ENCODE measurements around the gene ASAP2.

Gene ASAP2

DNA sequence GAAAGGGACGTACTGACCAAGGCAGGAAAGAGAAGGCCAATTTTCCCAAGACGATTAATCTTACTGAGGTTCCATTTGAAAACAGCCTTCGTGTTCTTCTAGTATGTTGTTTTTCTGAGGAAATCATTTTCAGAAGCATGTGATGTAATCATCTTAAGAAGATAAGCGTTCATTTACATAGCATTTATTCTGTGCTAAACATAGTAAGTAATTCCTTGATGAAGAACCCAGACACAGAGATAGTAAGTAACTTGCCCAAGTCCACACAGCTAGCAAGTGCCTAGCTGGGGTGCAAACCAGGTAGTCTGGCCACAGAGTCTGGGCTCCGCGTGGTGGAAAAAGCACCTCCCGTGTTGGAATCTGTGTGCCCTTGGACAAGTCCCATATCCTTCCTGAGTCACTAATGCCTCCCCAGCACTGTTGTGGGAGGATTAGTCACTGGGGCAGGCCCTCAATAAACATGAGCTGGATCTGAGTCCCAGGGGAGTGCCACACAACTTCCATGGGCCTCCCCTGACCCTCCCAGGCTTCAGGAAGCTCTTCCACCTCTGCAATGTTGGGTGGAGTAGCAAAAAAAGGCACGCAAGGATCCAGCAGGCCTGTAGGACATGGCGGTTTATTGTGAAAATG lies 26.9 kb upstream of the ASAP2 start:
- no peak for DNase-seq (ENCODE audit: low read depth, low spot score)

DNA sequence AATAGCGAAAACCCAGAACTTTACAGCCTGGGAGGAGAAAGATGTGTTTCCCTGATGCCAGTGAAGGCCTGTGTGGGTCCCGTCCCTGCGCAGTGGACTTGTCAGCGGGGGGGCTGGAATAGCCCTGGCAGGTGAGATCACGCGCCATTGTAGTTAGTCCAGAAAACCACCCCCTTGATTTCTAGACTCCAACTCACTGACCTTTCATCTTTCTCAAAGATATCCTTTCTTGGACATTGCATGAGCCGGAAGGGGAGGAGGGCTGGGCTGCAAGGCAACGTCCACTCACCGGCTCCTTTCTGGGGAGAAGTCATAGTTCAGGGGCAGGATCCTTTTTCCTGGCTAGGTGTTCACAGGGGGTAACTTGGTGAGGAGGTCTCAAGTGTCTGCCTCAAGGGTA lies 22.3 kb upstream of the ASAP2 start:
- DNase-seq (ENCODE audit: low read depth, low spot score): no peak

DNA sequence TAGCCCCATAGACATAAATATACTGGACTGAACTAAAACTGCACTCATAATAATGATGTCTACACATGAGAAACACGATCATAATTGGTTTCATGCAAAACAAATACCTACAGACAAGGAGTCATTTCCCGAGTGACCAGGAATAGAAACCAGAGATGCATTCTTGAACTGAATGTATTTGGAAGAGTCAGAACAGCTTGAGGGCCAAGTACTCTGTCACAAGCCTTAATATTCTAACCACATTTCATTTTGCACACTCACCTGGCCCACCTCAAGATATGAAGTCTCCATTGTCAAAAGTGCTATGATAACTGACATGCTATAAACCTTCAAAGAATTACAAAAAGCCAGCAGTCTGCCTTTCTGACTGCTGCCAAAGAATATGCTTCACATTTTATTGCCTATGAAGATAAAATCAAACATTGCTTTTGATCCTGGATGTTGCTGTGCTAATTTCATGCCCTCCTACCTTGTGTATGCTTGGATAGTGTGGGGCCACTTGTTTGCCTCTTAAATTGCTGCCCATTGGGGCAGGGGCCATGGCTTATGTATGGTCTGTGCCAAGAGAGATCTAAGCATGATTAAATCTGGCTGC lies 18.9 kb upstream of the ASAP2 start:
- no peak for DNase-seq (ENCODE audit: low read depth, low spot score)

DNA sequence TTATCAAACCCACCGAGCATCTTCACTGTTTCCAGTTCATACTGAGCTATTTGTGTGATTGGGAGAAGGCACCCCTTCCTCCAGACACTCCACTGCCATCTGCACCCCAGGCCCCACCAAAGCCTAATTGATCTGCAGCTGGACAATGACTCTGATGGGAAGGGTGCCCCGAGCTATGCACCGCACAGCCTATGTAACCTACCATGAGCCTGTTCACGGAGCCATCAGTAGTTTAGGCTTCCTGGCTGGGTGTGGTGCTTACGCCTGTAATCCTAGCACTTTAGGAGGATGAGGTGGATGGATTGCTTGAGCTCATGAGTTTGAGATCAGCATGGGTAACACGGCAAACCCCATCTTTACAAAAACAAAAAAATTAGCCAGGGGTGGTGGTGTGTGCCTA lies 17.8 kb upstream of the ASAP2 start:
- no peak for DNase-seq (ENCODE audit: low read depth, low spot score)

DNA sequence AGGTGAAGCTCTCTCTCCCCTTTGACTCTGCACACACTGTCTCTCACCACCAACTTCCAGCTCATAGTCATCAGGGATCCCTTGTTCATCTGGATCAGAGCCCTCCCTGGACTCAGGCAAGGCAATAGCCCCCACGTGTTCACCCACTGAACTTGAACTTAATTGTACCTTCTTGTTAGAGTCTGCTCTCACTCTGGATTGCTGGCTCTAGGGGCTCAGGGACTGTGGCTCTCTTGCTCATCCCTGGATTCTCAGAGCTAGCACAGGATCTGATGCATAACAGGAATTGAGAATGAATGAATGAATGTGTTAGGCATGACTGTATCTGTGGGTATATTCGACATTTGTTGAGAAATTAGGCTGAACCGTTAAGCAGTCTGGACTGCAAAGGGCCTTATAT lies 16.7 kb upstream of the ASAP2 start:
- no peak for DNase-seq (ENCODE audit: low read depth, low spot score)

DNA sequence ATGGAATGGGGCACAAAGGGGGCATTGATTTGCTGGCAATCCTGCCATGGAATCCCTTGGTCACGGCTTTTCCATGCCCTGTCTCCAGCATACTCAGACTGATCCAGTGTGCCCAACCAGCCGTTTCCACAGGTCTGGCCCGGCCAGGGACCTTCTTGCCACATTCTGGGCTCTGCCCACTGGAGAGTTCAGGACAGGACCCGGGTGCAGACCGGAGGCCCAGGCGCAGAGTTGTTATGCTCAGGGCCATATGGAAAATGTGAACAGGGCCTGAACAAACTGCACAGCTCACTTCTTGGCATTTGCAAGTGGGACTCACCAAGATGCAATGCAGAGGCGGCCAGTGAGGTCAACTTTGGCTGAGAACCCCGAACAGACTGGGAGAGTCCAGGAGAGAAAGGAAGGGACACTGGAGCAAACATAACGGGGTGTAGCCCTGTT lies 15.6 kb upstream of the ASAP2 start:
- no peak for DNase-seq (ENCODE audit: low read depth, low spot score)

DNA sequence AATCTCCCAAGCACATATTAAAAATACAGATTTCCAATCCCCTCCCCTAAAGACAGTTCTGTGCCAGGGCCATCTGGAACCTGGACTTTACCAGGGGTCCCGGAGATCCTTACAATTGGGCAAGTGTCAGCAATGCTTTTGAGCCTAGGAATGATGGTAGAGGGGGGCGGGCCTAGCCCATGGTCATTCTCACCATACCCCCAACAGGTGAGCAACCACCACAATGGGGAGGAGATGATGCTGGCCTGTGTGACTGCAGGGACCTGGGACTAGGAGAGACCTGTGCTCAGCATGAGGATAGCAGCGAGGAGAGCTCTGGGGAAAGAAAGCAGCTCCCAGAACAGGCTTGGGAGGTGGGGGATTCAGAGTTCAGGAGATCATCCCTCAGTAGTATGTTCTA lies 13.9 kb upstream of the ASAP2 start:
- no peak for DNase-seq (ENCODE audit: low read depth, low spot score)

DNA sequence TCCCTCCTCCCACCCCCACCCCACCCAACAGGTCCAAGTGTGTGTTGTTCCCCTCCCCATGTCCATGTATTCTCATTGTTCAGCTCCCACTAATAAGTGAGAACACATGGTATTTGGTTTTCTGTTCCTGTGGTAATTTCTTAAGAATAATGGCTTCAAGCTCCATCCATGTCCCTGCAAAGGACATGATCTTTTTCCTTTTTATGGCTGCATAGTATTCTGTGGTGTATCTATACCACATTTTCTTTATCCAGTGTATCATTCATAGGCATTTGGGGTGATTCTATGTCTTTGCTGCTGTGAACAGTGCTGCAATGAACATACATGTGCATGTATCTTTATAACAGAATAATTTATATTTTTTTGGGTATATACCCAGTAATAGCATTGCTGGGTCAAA lies 12.3 kb upstream of the ASAP2 start:
- no peak for DNase-seq (ENCODE audit: low read depth, low spot score)

DNA sequence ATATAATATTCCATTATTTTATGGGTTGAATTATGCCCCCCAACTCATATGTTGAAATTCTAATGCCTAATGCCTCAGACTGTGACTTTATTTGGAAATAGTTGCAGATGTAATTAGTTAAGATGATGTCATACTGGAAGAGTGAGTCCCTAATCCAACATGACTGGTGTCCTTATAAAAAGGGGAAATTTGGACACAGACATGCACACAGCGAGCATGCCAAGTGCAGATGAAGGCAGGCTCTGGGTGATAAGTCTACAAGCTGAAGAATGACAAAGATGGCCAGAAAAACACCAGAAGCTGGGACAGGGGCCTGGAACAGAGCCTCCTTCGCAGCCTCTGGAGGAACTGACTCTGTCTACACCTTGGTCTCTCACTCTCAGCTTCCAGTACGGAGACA lies 10.0 kb upstream of the ASAP2 start:
- no peak for DNase-seq (ENCODE audit: low read depth, low spot score)

DNA sequence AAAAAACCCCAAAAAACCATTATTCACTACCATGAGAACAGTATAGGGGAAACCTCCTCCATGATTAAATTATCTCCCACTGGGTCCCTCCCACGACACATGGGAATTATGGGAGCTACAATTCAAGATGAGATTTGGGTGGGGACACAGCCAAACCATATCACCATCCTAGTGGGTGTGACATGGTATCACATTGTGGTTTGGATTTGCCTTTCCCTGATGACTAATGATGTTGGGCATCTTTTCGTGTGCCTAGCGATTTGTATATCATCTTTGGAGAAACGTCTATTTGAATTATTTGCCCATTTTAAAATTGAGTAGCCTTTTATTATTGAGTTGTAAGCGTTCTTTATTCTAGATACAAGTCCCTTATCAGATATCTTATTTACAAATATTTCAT lies 8.7 kb upstream of the ASAP2 start:
- no peak for DNase-seq (ENCODE audit: low read depth, low spot score)

DNA sequence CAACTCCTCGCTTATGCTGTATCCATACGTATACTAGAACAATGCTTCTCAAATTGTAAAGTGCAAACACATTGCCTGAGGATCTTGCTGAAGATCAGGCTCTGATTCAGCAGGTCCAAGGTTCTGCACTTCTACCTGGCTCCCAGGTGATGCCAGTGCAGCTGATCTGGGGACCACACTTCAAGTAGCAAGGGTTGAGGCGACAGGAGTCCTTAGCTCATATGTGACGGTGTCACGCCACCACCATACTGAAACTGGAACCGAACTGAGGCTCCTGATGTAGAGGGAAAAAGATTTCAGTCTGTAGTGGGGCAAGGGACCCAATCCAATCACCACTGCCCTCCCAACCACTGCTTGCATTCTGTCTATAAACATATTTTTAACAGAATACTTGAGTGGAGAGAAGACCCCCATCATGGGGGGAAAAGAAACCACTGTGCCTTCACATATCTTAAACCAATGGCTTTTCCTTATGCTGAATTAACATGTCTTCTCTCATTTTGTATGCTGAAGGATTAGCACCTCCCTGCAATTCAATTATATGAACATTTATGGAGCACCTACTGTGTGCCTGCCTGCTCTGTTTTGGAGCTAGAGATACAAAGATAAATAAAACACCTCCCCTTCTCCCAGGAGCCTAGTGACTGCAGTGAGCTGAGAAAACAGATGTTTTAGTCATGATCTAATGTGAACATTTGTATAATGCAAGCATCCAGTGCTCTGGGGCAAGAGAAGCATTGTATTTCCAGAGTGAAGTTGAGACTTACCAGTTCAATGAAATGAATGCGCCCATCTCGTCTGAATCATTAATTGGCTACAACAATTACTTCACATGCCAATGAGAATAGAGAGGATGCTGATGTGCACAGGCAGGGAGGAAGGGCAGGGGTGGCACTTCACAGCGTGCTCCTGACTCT lies 6.6 kb upstream of the ASAP2 start:
- DNase-seq (ENCODE audit: low read depth, low spot score): no peak

DNA sequence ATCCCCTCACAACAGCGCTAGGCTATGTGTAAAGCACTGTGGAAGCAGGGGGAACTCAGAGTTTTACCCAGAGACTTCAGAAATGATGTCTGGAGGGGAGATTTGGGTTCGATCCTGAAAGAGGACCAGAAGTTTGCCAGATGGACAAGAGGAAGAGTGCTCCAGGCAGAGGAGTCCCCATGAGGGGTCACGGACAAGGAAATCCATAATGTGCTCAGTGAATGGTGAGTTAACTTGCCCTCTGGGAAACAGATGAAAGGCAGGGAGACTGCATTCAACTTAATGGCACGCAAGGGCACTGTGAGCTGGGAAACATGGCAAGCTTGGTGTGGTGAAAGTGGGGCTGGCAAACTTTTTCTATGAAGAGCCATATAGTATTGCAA lies 6.0 kb upstream of the ASAP2 start:
- DNase-seq (ENCODE audit: low read depth, low spot score): no peak

DNA sequence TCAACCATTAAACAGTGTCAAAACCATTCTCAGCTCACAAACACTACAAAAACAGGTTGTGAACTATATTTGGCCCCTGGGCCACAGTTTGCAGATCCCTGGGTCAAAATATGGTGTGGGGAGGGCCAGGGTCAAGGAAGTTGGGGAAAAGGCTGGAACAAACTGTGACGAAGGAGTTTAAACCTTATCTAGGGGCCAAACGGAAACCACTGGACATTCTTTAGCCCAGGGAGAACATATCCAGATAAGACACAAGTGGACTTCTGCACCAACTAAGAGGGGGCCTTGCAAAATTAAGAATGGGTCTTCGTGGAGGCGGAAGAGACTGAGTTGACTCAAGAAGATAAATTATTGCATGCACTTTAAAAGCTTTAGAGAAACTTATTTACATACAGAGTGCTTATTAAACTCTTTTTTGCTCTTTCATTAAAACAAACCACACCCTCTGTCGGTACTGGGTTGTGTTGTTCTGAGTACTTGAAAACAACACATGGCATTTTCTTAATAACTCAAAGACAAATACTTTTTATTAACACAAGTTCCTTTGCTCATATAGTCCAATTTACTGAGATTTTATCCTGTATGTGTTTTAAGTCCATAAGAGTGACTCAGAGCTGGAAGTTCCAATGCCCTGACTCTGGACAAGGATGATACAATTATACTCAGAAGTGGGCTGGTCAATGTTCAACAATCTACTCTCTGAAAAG lies 5.3 kb upstream of the ASAP2 start:
- DNase-seq (ENCODE audit: low read depth, low spot score): no peak

DNA sequence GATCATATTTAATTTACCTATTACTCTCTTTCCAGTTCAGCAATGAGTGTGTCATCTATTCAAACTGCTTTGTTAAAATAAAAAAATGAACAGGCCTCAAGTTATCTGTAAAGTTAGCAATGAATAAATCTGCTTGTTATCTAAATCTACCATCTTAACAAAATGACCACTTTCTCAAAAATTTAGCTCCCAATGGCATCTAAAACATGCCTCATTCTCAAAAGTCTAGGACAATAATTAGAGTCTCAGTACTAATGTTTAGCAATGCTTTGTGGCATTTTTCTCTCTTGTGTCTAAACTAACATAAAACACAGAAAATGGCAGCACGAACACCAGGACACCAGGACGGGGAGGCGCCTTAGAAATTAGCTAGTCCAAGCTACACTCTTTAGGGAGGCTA lies 3.6 kb upstream of the ASAP2 start:
- DNase-seq (ENCODE audit: low read depth, low spot score): no peak

DNA sequence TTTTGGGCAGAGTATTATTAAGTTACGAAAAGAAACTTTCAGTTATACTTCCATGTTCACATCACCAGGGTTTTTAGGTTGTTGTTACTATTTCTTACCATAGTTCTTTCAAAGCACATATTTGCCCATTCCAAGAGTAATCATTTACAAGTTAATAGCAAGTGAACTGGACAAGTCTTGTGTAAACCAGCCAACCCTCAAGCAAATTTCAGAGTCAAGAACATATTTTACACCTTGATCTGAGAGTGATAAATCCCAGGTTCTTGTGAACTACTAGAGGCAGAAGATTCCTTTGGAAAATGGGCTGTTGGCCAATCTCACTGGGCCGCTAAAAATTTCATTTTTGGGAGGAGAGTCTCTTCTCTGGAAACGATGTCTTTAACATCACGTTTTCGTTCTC lies 2.7 kb upstream of the ASAP2 start:
- DNase-seq (ENCODE audit: low read depth, low spot score): no peak

DNA sequence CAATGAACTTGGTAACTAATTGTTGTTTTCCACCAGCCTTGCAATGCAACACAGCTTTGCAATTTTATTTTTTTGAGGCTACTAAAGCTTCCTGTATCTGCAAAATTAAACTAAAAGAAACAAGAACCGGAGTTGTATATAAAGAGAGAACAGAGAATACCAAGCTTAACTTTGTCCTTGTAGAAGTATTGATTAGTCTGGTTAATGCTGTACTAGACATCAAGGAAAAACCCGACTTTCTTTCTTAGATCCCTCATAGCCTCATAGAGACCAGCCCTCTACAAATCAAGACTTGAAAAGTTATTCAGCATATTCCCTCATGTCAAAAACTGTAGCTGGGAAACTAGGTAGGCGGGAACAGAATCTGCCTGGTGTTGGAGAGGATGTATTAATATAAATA lies 1.7 kb upstream of the ASAP2 start:
- DNase-seq (ENCODE audit: low read depth, low spot score): no peak

DNA sequence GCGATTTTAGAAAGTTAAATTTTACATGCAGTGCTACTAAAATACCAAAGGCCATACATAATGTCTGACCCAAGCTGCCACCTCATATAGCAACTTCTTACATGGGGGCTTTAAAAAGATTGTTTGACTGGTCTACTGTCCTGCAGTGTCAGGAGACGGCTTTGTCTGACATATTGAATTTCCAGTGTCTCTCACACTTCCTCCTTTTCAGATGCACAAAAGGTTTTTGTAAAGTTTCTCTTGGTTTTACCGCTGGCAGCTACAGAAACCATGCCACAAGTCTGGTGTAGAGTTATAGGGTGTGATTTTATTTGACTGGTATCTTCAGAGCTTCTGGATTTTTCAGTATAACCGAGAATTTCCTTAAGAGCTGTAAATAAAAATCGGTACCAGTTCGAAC lies 1.1 kb upstream of the ASAP2 start:
- DNase-seq (ENCODE audit: low read depth, low spot score): no peak

DNA sequence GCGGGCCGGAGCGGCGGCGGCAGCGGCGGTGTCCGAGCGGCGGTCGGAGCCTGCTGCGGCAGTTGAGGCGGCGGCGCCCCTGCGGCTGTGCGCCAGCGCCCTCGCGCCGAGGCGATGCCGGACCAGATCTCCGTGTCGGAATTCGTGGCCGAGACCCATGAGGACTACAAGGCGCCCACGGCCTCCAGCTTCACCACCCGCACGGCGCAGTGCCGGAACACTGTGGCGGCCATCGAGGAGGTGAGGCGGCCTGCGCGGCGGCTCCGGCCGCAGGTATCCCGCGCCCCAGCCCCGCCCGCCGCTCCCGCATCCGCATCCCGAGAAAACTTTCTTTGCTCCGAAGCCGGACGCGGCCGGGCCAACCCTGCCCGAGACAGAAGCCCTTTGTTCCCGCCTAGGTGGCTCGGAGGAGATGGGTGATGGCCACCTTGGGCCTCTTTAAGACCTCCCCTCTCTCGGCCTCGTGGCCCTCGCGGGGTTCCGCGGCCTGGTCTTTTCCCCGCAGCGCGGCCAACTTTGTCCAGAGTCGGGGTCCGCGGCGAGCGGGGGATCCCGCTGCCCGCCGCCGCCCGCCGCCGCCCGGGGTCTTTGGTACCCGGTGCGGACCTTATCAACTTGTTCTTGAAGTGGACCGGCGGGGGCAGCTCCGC lies 504 bp downstream of the ASAP2 start:
- DNase-seq (ENCODE audit: low read depth, low spot score): no peak

DNA sequence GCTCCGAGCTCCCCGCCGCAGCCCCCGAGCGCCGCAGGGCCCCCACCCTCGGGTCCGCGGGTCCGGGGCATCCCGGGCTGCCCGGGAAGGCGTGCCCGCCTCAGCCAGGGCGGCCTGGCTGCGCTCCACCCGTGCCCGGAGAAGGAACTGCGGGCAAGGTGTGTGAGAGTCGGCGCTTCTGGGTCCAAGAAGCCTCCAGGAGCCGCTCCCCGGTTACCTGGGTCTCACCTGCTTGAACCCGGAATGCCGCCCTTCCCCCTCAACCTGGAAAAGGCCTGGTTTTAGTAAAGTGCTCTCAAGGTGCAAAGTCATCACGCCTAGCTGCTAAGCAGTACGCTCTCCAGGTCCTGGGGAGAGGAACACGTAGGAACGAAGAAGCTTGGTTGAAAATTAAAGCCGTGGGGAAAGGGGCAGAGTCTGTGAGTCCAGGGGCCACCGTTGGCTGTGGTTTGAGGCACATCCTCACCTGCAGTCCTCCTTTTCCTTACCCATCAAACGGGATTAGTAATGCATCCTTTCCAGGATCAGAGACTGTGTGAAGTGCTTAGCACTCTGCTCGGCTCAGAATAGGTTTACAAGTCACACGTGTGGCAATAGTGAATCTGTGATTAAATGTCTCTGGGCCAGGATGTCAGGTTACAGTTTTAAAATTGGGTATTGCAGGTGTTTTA lies 1.2 kb downstream of the ASAP2 start:
- DNase-seq (ENCODE audit: low read depth, low spot score): no peak

DNA sequence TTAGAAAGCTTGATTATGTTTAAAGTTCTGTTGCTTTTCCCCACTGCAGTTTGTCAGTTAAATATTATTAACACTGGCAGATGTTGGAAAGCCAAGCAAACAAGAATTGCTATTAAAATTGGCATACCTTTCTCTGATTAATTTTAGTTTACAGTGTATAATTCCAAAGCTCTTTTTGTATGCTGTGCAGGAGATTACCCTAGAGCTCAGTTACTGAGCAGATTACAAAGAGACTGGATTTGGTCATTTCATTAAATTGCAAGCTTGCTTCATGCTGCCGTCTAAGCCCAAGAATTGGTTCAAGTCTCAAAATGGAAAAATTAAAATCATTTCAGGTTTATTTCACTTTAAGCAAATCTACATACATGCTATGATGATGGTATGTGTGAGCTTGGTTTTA lies 2.3 kb downstream of the ASAP2 start:
- DNase-seq (ENCODE audit: low read depth, low spot score): no peak

DNA sequence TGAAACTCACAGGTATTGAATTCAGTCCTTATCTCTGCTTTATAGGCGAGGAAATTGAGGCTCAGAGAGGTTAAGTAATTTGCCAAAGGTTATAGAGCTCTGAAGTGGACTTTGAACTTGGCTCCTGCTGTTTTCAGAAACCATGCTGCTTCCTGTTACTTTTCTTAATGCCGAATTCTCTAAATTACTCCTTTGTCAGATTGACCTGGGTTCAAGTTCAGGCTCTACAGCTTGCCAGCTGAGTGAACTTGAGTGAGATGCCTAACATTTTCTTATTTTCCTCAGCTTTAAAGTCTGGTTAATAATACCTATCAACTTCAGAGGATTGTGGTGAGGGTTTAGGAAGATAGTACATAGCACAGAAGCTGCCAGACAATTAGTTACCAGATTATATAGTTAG lies 3.4 kb downstream of the ASAP2 start:
- no peak for DNase-seq (ENCODE audit: low read depth, low spot score)
